AG08396 (cell line): Measurements from ENCODE around the gene ZNF19.

ENCODE experiments used
- DNase-seq: peaks from one replicate; pipeline ENCODE4 v3.0.0; 2012; ENCODE audit warnings: low spot score, mixed read lengths

Gene ZNF19

GRCh38 chr16:71490361-71490760 lies 1.2 kb upstream of the ZNF19 start:
- DNase-seq = no peak

DNA sequence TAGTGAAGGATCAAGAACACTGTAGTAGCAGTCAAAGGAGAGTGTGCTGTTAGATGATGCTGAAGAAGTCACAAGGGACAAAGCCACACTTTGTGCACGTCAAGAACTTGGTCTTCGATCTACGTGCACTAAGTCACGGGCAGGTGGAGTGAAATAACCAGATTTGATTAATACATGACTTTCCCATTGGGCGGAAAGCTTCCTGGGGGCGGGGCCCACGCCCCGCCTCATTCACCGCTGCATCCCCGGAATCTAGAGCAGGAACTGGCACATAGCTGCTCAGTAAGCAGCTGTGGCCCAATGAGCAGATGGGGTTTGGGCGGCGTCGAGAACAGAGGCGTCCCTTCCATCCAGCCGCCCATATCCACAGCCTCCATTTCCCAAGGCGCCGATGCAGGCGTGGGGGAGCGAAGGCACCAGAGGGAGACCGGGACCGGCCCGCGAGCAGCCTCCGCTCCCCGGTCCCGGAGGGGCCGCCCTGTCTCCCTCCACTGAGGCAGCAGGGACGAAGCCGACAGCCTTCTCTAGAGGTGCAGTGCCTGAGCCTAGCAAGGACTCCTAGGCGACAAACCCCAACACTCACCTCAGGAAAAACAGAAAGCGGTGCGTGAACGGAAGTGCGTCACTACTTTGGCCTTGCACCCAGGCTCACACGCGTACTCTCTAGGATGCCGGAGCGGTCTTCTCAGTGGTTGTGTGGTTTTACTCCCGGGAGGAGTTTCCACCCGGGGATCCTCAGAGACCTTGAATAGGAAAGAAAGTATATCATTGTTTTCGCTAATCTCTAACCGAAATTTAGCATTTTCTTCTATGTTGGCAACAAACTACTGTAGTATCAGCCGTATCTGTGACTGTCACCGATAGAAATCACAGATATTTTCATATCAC lies 4.9 kb downstream of the ZNF19 start:
- DNase-seq = peak; percentile 87

GRCh38 chr16:71482569-71482968 lies 6.6 kb downstream of the ZNF19 start:
- no peak for DNase-seq

DNA sequence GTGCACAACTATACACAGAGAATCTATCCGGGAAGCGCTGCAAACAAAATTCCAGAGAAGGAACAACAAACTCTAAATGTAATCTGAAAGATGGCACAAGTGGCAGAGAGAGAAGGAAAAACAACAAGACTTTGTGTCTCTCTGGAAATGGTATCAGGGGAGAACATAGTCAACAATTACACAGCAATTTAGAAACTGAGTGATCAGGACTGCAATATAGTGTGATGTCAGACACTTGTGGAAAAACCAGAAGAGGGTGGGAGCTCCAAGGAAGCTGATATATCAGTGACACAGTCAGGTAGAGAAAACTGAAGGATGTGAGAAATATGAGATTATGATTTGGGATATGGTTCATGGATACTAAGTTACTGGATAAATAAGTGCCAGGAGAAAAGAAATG lies 8.2 kb downstream of the ZNF19 start:
- no peak for DNase-seq

- DNase-seq = peak; percentile 29
These were observed 9.7 kb downstream of the ZNF19 start for GRCh38 chr16:71479420-71479819.

GRCh38 chr16:71476457-71477124 lies 12.5 kb downstream of the ZNF19 start:
- no peak for DNase-seq

- DNase-seq = peak; percentile 77
These were observed 14.3 kb downstream of the ZNF19 start for GRCh38 chr16:71474864-71475263.

GRCh38 chr16:71473891-71474290 lies 15.2 kb downstream of the ZNF19 start:
- DNase-seq = no peak

DNA sequence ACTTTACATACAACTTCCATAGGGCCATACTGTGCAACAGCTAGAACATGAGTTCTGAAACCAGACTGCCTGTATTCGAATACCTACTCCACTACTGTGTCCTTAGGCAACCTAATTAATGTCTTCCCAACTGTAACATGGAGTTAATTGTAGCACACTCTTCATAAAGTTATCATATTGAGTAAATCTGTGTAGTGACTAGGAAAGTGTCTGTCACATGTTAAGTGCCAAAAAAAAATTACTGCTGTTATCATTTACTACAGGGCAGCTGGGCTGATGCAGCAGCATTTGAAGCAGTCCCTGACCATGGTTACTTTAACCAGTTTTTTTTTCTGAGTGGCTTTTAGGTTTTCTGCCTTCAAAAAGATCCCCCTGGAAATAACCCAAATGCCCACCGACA lies 16.2 kb downstream of the ZNF19 start:
- no peak for DNase-seq

- no peak for DNase-seq
These were observed 17.1 kb downstream of the ZNF19 start for GRCh38 chr16:71472051-71472450.

DNA sequence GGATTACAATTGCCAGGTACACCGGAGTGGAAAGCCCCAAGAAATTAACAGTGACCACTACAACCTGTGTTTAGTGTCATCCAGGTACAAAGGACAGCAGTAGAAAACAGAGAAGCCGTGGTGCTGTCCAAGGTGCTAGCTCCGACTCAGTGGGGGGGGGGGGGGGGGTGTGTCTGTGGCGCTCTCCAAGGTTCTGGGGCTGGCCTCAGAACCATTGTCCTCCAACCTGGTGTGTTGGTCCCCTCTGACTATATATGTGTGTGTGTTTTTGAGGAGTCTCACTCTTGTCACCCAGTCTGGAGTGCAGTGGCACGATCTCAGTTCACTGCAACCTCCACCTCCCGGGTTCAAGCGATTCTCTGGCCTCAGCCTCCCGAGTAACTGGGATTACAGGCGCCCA lies 21.3 kb downstream of the ZNF19 start:
- peak; percentile 73 for DNase-seq

GRCh38 chr16:71464231-71464630 lies 24.9 kb downstream of the ZNF19 start:
- DNase-seq = no peak

DNA sequence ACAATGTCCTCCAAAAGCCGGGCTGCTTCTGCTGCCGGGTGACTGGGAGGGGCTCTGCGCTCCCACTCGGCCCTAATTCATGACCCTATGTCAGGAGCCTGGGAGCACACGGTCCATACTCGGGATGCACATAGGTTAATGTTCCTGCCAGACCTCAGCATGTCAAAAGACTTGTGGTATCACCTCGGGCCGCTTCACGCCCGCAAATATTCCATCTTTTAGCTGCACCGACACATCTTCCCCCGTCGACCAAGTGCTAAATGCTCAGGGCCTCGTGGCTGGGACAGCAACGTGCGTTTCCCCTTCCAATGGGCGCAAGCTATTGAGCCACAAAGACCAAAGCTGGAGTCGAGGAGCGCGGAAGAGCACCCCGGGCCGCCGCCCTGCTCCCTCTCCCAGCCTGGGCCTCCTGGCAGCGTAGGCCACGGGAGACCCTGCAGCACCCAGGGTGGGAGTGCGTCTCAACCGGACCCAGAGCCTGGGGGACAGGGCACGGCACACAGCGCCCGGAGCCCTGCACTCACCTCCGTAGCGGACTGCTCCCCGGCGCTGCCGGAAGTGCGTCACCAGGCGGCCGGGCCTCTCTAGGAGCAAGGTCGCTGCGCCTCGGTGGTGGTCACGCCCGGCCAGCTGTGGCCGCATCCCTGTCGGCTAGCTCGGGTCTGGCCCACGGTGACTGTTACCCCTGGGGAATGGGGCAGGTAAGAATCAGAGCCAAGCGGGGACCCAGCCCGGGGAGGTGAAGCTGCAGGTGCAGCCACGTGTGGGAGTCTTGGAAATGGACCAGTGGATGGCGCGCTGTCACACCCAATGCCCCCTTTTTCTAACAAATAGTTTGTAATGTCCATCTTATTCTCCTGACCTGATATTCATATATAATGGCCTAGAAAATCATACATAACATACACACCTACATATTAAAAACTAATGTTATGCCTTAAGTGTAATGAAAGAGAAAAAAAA lies 27.2 kb downstream of the ZNF19 start, which contains the start of gene ZNF23:
Gene ZNF23, minus strand, starts transcription at position 562 of the 963 bp plus-strand sequence. CDS start 5,451 bp downstream, outside the sequence.
- DNase-seq = peak; percentile 93

- DNase-seq = no peak
These were observed 28.2 kb downstream of the ZNF19 start for GRCh38 chr16:71460941-71461340.

GRCh38 chr16:71460236-71460635 lies 28.9 kb downstream of the ZNF19 start:
- DNase-seq = peak; percentile 81

- DNase-seq = no peak
These were observed 29.6 kb downstream of the ZNF19 start for GRCh38 chr16:71459510-71459909.

DNA sequence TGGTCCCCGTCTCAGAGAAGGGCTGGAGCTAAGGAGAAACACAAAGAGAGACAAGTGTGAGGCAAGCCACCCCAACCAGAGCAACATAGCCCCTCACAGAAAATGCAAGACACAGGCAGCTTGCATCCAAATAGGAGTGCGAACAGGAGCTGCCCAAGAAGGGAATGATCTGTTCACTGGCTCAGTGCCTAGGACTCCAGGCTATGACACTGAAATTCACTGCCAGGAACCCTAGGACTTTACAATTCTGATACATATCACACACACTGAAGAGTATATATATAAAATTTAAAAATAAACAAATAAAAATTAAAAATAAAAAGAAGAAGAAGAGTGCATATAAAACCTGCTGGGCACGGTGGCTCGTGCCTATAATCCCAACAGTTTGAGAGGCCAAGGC lies 32.3 kb downstream of the ZNF19 start:
- DNase-seq = no peak

- DNase-seq = no peak
These were observed 36.1 kb downstream of the ZNF19 start for GRCh38 chr16:71453036-71453435.

- DNase-seq = no peak
These were observed 40.1 kb downstream of the ZNF19 start for GRCh38 chr16:71449020-71449419.

GRCh38 chr16:71448274-71448866 lies 40.8 kb downstream of the ZNF19 start:
- DNase-seq = no peak

DNA sequence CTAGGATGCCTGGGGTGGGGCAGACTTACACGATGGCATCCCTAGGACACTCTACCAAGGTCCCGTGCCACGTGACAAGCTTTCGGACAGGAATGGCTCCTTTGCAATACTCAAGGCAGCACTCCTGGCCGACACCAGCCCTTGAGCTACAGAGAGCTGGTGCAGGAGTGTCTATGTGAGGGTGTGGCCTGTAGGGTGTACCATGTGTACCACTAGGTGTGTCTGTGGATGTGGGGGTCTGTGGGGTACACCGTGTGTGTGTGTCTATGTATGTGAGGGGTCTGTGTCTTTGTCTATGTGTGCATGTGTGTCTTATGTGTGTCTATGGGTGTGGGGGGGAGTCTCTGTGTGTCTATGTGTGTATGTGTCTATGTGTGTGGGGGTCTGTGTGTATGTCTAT lies 45.4 kb downstream of the ZNF19 start:
- DNase-seq = no peak

- DNase-seq = no peak
These were observed 47.1 kb downstream of the ZNF19 start, which contains the start of gene TLE7 for GRCh38 chr16:71442051-71442440. TLE7 (minus strand) TSS chr16:71442054; CDS start chr16:71433324, 8,730 bp downstream.
